Measurements from ENCODE around the gene ARPC3. TPM values are rescaled to one million over a fixed set of nuclear protein-coding genes. Genes with fewer than 3 reads are reported as not detected.

Gene ARPC3
- total and polyA plus RNA-seq, 10 of the 15 experiments (the other 5 are each of a cell fraction or from before 2014, with no cell fraction given) = 81.6 to 890 (median 564) TPM

GRCh38 chr12:110451263-110451662 is 1.1 kb upstream of the ARPC3 start (continued):
- TF ChIP-seq, protein P1, sequence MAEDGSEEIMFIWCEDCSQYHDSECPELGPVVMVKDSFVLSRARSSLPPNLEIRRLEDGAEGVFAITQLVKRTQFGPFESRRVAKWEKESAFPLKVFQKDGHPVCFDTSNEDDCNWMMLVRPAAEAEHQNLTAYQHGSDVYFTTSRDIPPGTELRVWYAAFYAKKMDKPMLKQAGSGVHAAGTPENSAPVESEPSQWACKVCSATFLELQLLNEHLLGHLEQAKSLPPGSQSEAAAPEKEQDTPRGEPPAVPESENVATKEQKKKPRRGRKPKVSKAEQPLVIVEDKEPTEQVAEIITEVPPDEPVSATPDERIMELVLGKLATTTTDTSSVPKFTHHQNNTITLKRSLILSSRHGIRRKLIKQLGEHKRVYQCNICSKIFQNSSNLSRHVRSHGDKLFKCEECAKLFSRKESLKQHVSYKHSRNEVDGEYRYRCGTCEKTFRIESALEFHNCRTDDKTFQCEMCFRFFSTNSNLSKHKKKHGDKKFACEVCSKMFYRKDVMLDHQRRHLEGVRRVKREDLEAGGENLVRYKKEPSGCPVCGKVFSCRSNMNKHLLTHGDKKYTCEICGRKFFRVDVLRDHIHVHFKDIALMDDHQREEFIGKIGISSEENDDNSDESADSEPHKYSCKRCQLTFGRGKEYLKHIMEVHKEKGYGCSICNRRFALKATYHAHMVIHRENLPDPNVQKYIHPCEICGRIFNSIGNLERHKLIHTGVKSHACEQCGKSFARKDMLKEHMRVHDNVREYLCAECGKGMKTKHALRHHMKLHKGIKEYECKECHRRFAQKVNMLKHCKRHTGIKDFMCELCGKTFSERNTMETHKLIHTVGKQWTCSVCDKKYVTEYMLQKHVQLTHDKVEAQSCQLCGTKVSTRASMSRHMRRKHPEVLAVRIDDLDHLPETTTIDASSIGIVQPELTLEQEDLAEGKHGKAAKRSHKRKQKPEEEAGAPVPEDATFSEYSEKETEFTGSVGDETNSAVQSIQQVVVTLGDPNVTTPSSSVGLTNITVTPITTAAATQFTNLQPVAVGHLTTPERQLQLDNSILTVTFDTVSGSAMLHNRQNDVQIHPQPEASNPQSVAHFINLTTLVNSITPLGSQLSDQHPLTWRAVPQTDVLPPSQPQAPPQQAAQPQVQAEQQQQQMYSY (CRISPR knock-in tag; IDR thresholded peaks at IDR 0.05) = no peak
- no peak for TF ChIP-seq CHD1 (IDR thresholded peaks at IDR 0.05; ENCODE audit: low read depth, low read length)
- TF ChIP-seq, protein P2, sequence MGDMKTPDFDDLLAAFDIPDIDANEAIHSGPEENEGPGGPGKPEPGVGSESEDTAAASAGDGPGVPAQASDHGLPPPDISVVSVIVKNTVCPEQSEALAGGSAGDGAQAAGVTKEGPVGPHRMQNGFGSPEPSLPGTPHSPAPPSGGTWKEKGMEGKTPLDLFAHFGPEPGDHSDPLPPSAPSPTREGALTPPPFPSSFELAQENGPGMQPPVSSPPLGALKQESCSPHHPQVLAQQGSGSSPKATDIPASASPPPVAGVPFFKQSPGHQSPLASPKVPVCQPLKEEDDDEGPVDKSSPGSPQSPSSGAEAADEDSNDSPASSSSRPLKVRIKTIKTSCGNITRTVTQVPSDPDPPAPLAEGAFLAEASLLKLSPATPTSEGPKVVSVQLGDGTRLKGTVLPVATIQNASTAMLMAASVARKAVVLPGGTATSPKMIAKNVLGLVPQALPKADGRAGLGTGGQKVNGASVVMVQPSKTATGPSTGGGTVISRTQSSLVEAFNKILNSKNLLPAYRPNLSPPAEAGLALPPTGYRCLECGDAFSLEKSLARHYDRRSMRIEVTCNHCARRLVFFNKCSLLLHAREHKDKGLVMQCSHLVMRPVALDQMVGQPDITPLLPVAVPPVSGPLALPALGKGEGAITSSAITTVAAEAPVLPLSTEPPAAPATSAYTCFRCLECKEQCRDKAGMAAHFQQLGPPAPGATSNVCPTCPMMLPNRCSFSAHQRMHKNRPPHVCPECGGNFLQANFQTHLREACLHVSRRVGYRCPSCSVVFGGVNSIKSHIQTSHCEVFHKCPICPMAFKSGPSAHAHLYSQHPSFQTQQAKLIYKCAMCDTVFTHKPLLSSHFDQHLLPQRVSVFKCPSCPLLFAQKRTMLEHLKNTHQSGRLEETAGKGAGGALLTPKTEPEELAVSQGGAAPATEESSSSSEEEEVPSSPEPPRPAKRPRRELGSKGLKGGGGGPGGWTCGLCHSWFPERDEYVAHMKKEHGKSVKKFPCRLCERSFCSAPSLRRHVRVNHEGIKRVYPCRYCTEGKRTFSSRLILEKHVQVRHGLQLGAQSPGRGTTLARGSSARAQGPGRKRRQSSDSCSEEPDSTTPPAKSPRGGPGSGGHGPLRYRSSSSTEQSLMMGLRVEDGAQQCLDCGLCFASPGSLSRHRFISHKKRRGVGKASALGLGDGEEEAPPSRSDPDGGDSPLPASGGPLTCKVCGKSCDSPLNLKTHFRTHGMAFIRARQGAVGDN (IDR thresholded peaks at IDR 0.05) = no peak
- no peak for TF ChIP-seq MYC (IDR thresholded peaks at IDR 0.05; ENCODE audit: insufficient read depth, insufficient read length, insufficient replicate concordance, low read length, severe bottlenecking)
- no peak for TF ChIP-seq BMI1 (IDR thresholded peaks at IDR 0.05; ENCODE audit: borderline replicate concordance)

Data from GM12878 (cell line).